Body of pancreas (tissue), 4 donors: Measurements from ENCODE around the gene CPSF4L. TPM values are rescaled to one million over a fixed set of nuclear protein-coding genes. Genes with fewer than 3 reads are reported as not detected.

Source experiments
- ATAC-seq: fragments of 150-250 bp; one replicate; pipeline ENCODE4 v1.9.1; 2016
- DNase-seq, 4 donors: peaks; one replicate each; pipeline ENCODE4 v3.0.0-alpha.2; 2019
- H3K27ac ChIP-seq, 4 donors: fragments of 200-600 bp; sonication (generic); 1 replicate in 3 of 4; 2 replicates in 1 of 4; pipeline versions ENCODE4 v1.5.1 to v1.6.1; 2016 to 2019; ENCODE audit warnings: mild to moderate bottlenecking in 1 of 4, mixed read lengths in 1 of 4, moderate library complexity in 1 of 4
- H3K27me3 ChIP-seq, 2 donors: fragments of 200-600 bp; sonication (generic); one replicate each; pipeline ENCODE4 v1.6.0; 2016; ENCODE audit warnings: mild to moderate bottlenecking in 1 of 2
- H3K36me3 ChIP-seq, 2 donors: fragments of 200-600 bp; sonication (generic); replicated peaks in 1 of 2; 2 replicates each; pipeline ENCODE4 v1.5.1; 2016; ENCODE audit warnings: low read depth in 2 of 2; ENCODE audit not compliant: insufficient read depth in 1 of 2
- H3K4me1 ChIP-seq: fragments of 200-600 bp; sonication (generic); one replicate; pipeline ENCODE4 v1.6.0; 2016
- H3K4me3 ChIP-seq, 2 donors: fragments of 200-600 bp; sonication (generic); 1 replicate in 1 of 2; 2 replicates in 1 of 2; pipeline ENCODE4 v1.5.1; 2016 to 2019
- H3K9me3 ChIP-seq, 3 donors: fragments of 200-600 bp; sonication (generic); 1 replicate in 2 of 3; 2 replicates in 1 of 3; pipeline ENCODE4 v1.5.1; 2016
- CTCF ChIP-seq, 7 experiments: fragments of 450-650 bp in 4 of 7; fragments of 200-600 bp in 3 of 7; sonication (generic) in 3 of 7; IDR thresholded peaks; one replicate each; pipeline ENCODE4 v1.5.1; 2016 to 2019; ENCODE audit warnings: antibody characterized with exemption in 7 of 7
- POLR2A ChIP-seq, 3 donors: fragments of 450-650 bp; IDR thresholded peaks; one replicate each; pipeline ENCODE4 v1.6.1; 2016; ENCODE audit warnings: antibody characterized with exemption in 3 of 3, mild to moderate bottlenecking in 2 of 3
- WGBS, 2 donors: methylation state at CpG; one replicate each; pipeline ENCODE4 v1.1.5; 2017; 5-methylcytosine and 5-hydroxymethylcytosine counted together
- intact Hi-C: fragments of 100-400 bp; cut with DNase I; formaldehyde crosslinking; loops from one replicate; pipeline ENCODE4 v1.15.1; 2023
- total RNA-seq, 2 donors: library from RNA; depleted of rRNA; stranded (reverse); fragments of >200 nt; gene quantifications; one replicate each; pipeline ENCODE4 v1.1.0, GENCODE V29; 2016

CPSF4L gene
- total RNA-seq, 2 donors from 2014 or later, result not detected

GRCh38 chr17:73208139-73208827 lies 53.4 kb downstream of the CPSF4L start:
- 84 to 87% methylated on average over 16 of the region's 16 CpGs for WGBS, 2 donors
- no peak overlapping the region for H3K27ac ChIP-seq
- DNase-seq (no peak), ATAC-seq (no peak)
- peaks cover 6 to 29% of the 10 kb centered on the region in 2 donors for H3K36me3 ChIP-seq
- no peak overlapping the region for H3K4me3 ChIP-seq
- peaks cover 10% of the 10 kb centered on the region for H3K4me1 ChIP-seq
- no peaks in the 10 kb centered on the region for H3K27me3 ChIP-seq
- TF ChIP-seq CTCF (IDR thresholded peaks at IDR 0.05) (no peak), POLR2A (IDR thresholded peaks at IDR 0.05) (no peak)
- intact Hi-C loops, result no loop called here
- H3K9me3 ChIP-seq, result no peaks in the 10 kb centered on the region

GRCh38 chr17:73205459-73205961 lies 56.2 kb downstream of the CPSF4L start:
- Histone ChIP-seq H3K27me3 (no peaks in the 10 kb centered on the region), H3K9me3 (no peaks in the 10 kb centered on the region), H3K4me1 (peaks cover 29% of the 10 kb centered on the region), H3K27ac (no peak overlapping the region), H3K36me3 (peaks cover 6 to 34% of the 10 kb centered on the region in 2 donors), H3K4me3 (no peak overlapping the region)
- no peak for ATAC-seq
- no peak for TF ChIP-seq POLR2A (IDR thresholded peaks at IDR 0.05)
- TF ChIP-seq CTCF (IDR thresholded peaks at IDR 0.05), result no peak
- WGBS, 2 donors, result 82 to 91% methylated on average over 10 of the region's 10 CpGs
- no peak for DNase-seq
- intact Hi-C loops, result no loop called here

GRCh38 chr17:73203788-73204479 lies 57.7 kb downstream of the CPSF4L start:
- H3K36me3 ChIP-seq, result peaks cover 6 to 47% of the 10 kb centered on the region in 2 donors
- ATAC-seq, result no peak
- no peak for DNase-seq
- 75 to 76% methylated on average over 10 of the region's 10 CpGs for WGBS, 2 donors
- TF ChIP-seq CTCF (IDR thresholded peaks at IDR 0.05) (no peak), POLR2A (IDR thresholded peaks at IDR 0.05) (no peak)
- peak overlapping the region in 3 of 4 donors; percentile 44 to 72 (median 61) for H3K27ac ChIP-seq
- no peaks in the 10 kb centered on the region for H3K9me3 ChIP-seq
- intact Hi-C loops, result no loop called here
- H3K27me3 ChIP-seq, result no peaks in the 10 kb centered on the region
- peaks cover 29% of the 10 kb centered on the region for H3K4me1 ChIP-seq
- no peak overlapping the region for H3K4me3 ChIP-seq

- H3K9me3 ChIP-seq, result no peaks in the 10 kb centered on the region
- intact Hi-C loops, result no loop called here
- peaks cover 29% of the 10 kb centered on the region for H3K4me1 ChIP-seq
- H3K36me3 ChIP-seq, result peaks cover 6 to 44% of the 10 kb centered on the region in 2 donors
- peak overlapping the region; percentile 18 to 72 (median 52) for H3K27ac ChIP-seq
- no peak for TF ChIP-seq POLR2A (IDR thresholded peaks at IDR 0.05)
- TF ChIP-seq CTCF (IDR thresholded peaks at IDR 0.05), result no peak
- ATAC-seq, result peak; percentile 94
- H3K4me3 ChIP-seq, result no peak overlapping the region
- peak; percentile 54 to 84 (median 74) for DNase-seq
- WGBS, 2 donors, result 12 to 16% methylated on average over 8 of the region's 8 CpGs
- H3K27me3 ChIP-seq, result no peaks in the 10 kb centered on the region
Observed at GRCh38 chr17:73203135-73203787, 58.4 kb downstream of the CPSF4L start.
